IPS-NIHi7 (cell line): ENCODE results near the gene IQCE.
"Not testable (repeated sequence)": the region's sequence is repeated elsewhere in the genome, so short reads cannot be mapped to it uniquely, and the experiment has no call there.

ENCODE experiments used
- DNase-seq: peaks from one replicate; pipeline ENCODE4 v3.0.0; 2012; ENCODE audit warnings: mixed read lengths; ENCODE audit errors: extremely low spot score

The IQCE gene

GRCh38 chr7:2602406-2603043 lies 43.7 kb downstream of the IQCE start:
- DNase-seq: no peak

DNA sequence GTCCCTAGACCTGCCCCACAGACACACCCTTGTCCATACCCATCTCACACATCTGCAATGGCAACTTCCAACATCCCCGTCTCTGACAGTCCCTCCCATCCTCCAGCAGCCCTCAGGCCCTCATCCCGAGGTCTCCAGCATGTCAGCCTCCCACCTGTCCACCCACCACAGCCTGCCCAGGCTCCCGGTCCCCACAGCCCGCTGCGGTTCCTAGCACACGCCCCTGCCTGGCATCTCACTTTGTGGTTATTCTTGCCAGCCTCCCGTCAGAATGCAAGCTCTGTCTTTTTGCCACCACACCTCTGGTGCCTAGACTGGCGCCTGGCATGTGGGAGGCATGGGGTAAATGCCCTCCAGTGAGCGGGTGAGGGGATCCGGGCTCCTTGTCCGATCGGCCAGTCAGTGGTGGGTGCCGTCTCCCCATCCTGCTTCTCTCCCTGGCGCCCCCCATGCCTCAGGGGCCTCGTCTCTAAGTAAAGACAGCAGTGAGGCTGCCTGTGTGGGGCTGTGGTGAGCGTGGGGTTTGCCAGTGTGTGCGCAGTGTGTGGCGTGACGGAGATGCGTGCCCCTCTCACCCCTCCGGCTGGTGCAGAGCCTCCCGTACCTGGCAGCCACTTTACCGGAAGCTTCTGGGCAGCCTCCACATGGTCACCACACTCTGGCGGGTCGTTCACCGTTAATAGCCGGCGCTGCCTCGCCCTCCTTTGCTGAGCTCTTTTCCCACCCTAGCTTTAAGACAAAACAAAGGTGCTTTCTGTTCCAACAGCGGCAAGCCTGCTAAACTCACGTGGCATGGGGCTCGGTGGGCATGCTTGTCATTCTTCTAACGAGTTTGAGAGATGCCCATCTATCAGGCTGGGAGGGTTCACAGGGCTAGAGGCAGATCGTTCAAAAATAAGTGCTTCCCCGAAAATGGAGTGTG lies 44.5 kb downstream of the IQCE start:
- DNase-seq: no peak

DNA sequence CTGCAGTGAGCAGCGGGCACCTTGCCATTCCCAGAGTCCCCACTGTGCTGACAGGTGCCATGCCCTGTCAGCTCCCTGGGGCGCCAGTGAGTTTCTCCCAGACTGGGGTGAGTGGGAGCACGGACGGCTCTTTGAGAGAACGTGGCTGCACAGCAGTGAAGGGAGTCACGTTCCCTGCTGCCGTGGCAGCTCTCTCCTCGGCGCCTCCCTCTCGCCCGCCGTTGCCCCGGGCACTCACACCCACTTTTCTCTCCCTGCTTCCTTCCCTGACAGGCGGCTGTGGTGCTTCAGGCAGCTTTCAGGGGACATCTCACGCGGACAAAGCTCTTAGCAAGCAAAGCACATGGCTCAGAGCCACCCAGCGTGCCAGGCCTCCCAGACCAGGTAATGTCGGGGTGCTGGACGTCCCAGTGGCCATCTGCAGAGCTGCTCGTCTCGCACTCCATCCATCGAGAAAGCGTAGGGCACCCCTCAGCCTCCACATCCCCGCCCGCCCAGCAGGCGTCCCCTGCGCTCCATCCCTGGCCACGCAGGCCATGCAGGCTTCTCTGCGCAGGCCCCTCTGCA lies 45.9 kb downstream of the IQCE start:
- no peak for DNase-seq

- peak; percentile 16 for DNase-seq
These were observed 47.1 kb downstream of the IQCE start for GRCh38 chr7:2605608-2606538.

DNA sequence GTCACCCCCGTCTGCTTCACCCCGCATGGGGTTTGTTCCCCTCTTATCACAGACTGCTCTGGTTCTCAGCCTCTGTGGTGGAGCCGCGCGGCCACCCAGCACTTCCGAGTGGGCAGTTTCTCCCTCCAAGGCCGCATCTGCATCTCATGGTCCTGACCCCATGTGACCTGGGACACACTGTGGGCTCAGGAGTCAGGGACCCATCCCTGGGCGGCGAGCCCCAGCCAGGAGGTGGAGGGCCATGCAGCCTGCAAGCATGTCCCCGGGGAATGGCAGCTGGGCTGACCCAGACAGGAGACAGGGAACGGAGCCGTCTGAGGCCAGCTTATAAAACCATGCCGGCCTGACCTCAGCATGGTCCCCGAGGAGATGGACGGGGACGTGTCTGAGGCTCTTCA lies 47.8 kb downstream of the IQCE start:
- peak; percentile 8 for DNase-seq

- peak; percentile 7 for DNase-seq
These were observed 48.5 kb downstream of the IQCE start for GRCh38 chr7:2607122-2607922.

- peak; percentile 12 for DNase-seq
These were observed 49.4 kb downstream of the IQCE start for GRCh38 chr7:2607923-2608904.

GRCh38 chr7:2608921-2609411 lies 50.2 kb downstream of the IQCE start:
- peak; percentile 79 for DNase-seq

GRCh38 chr7:2609646-2610045 lies 50.9 kb downstream of the IQCE start:
- DNase-seq: not testable (repeated sequence)

GRCh38 chr7:2610466-2610865 lies 51.7 kb downstream of the IQCE start:
- no peak for DNase-seq

GRCh38 chr7:2610898-2611297 lies 52.1 kb downstream of the IQCE start:
- DNase-seq: no peak

DNA sequence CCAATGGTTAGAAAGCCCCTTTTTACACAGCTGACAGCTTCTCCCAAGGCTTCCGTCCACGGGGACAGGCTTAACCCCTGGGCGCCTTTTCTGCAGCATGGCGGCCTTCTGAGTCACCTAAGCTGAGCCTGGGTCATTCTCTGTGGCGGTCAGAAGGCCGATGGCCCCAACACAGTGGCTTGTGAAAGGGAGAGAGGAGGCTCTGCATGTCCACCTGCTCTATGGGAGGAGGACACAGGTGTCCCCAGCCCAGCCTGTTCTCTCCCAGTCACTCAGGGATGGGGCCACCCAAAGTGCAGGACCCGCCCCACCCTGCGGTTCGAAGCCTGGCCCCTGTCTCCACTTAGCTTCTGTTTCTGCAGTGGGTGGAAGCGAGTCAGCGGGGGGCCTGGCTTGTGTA lies 52.6 kb downstream of the IQCE start:
- DNase-seq: no peak

GRCh38 chr7:2611922-2612321 lies 53.1 kb downstream of the IQCE start:
- DNase-seq: no peak

DNA sequence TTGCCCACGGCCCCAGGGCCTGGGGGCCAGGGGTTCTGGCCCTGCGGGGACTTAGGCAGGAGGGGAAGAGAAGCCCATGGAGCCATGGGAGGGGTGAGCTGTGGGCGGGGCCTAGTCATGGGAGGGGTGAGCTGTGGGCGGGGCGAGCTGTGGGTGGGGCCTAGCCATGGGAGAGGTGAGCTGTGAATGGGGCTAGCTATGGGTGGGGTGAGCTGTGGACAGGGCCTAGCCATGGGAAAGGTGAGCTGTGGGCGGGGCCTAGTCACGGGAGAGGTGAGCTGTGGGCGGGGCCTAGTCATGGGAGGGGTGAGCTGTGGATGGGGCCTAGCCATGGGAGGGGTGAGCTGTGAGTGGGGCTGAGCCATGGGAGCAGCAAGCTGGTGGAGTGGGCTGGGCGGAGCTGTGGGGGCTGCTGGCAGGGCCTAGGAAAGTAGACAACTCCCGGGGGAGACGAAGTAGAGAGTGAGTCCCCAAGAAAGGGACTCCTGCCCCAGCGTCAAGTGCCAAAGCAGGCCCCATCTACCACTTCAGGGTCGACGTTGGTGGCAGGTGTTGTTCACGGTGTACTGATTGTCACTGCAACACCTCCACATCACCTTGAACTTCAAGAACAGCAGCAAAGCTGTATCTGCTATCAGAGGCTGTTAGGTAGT lies 53.8 kb downstream of the IQCE start:
- peak; percentile 89 for DNase-seq

- no peak for DNase-seq
These were observed 54.5 kb downstream of the IQCE start for GRCh38 chr7:2613098-2613930.

GRCh38 chr7:2613931-2614600 lies 55.3 kb downstream of the IQCE start:
- no peak for DNase-seq

DNA sequence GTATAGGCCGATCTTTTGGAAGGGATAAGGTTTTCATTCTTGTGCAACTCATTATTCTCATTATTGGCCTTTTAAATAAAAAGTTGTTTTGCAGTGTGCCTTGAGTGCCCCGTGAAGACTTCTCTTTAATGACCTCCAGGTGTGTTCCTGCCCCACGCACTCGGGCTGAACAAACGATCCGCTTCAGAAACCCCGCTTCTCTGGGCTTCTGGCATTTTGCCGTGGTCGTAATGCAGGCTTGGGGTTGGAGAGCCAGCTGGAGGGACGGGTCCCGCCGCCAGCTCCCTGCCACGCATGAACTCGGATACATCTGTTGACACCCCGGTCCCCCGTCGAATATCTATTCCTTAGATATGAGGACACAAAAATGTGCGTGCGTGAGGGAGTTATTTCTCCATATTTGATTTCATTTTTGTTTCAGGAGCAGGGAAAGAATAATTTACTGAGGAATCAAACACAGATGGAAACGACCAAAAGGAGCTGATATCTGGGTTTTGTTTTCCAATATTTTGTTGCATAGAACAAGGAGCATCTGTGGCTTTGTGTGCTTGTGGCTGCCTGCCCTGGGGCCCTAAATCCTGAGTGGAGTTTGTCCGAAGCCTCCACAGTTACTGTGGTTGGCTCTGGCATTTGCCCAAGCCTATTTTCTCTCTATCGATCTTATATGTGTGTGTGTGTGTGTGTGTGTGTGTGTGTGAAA lies 56.0 kb downstream of the IQCE start:
- DNase-seq: no peak
